Eye (tissue), 1 donor: ENCODE measurements around the gene SAA1.
"Not testable (repeated sequence)": the region's sequence is repeated elsewhere in the genome, so short reads cannot be mapped to it uniquely, and the experiment has no call there.

Source experiments
- DNase-seq: peaks from one replicate; pipeline ENCODE4 v3.0.0-alpha.2; 2015

Gene SAA1

DNA sequence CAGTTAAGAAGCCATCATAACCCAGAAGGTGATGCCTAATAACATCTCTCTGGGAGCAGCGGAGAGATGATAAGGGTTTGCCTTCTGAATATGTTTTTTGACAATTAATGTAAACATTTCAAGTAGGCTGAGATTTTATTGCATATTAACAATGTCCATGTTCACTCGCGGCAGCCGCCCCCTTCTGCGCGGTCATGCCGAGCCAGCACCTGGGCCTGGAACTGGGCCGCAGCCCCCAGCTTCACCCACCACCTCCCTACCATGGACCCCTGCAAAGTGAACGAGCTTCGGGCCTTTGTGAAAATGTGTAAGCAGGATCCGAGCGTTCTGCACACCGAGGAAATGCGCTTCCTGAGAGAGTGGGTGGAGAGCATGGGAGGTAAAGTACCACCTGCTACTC, 4.3 kb upstream of the SAA1 start:
- DNase-seq, result no peak

DNA sequence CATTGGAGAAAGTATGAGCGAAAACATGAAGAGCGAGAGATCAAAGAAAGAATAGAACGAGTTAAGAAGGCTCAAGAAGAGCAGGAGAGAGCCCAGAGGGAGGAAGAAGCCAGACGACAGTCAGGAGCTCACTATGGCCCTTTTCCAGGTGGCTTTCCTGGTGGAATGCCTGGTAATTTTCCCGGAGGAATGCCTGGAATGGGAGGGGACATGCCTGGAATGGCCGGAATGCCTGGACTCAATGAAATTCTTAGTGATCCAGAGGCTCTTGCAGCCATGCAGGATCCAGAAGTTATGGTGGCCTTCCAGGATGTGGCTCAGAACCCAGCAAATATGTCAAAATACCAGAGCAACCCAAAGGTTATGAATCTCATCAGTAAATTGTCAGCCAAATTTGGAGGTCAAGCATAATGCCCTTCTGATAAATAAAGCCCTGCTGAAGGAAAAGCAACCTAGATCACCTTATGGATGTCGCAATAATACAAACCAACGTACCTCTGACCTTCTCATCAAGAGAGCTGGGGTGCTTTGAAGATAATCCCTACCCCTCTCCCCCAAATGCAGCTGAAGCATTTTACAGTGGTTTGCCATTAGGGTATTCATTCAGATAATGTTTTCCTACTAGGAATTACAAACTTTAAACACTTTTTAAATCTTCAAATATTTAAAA, 3.2 kb upstream of the SAA1 start:
- DNase-seq, result not testable (repeated sequence)

DNA sequence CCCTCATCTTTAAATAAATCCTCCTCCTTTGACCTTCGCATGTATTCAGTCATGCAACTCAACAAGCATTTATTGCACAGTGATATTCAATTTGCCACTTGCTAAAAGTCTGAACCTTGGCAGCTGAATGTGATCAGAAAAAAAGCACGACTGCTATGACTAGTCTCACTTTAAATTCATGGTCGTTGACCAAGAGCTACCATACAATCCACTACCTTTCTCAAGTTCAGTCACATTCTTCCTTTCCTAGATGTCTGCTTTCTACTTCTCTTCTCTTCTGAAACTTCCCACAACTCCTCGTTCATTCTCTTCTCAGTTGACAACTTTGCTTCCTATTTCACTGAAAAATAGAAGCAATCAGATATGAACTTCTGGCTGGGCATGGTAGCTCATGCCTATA, 2.0 kb upstream of the SAA1 start:
- no peak for DNase-seq

GRCh38 chr11:18264677-18265555, 1.1 kb upstream of the SAA1 start:
- DNase-seq, result no peak

- not testable (repeated sequence) for DNase-seq
These were observed 1.5 kb downstream of the SAA1 start for GRCh38 chr11:18267335-18268133.

DNA sequence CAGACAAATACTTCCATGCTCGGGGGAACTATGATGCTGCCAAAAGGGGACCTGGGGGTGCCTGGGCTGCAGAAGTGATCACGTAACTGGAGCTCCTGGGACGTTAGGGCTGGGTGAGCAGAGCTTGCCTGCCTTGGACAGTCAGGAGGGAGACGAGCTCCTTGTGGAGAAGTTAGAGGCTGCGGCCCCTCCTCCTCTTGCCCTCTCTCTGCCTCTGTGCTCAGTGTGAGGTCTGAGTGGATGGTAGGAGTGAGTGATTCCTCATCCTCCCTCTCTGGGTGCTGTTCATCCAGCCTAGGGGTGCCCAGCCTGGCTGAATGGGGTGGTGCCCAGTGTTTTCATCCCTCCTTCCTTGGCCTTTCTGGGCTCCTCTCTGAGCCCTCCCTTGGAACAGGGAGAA, 3.2 kb downstream of the SAA1 start:
- not testable (repeated sequence) for DNase-seq

GRCh38 chr11:18270102-18270501, 4.0 kb downstream of the SAA1 start:
- DNase-seq, result no peak

GRCh38 chr11:18271206-18271605, 5.1 kb downstream of the SAA1 start:
- no peak for DNase-seq

GRCh38 chr11:18277565-18278271, 11.7 kb downstream of the SAA1 start:
- no peak for DNase-seq

DNA sequence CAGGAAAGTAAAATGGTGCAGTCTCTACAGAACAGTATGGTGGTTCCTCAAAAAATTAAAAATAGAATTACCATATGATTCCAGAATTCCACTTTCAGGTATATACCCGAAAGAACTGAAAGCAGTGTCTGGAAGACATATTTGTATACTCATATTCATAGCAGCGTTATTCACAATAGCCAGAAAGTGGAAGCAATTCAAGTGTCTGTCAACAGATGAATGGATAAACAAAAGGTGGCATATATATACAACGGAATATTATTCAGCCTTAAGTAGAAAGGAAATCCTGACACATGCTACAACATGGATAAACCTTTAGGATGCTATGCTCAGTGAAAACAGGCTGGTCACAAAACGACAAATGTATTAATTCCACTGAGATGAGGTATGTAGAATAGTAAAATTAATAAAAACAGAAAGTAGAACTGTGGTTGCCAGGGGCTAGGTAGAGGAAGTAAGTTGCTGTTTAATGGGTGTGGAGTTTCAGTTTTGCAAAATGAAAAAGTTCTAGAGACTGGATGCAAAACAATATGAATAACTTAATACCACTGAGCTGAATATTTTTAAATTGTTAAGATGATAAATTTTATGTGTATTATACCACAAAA, 14.5 kb downstream of the SAA1 start:
- DNase-seq, result no peak

- no peak for DNase-seq
These were observed 16.6 kb downstream of the SAA1 start for GRCh38 chr11:18282626-18283025.

- DNase-seq, result no peak
These were observed 19.8 kb downstream of the SAA1 start for GRCh38 chr11:18285841-18286240.

GRCh38 chr11:18288911-18289310, 22.8 kb downstream of the SAA1 start:
- DNase-seq, result no peak

- no peak for DNase-seq
These were observed 28.8 kb downstream of the SAA1 start for GRCh38 chr11:18294862-18295261.

DNA sequence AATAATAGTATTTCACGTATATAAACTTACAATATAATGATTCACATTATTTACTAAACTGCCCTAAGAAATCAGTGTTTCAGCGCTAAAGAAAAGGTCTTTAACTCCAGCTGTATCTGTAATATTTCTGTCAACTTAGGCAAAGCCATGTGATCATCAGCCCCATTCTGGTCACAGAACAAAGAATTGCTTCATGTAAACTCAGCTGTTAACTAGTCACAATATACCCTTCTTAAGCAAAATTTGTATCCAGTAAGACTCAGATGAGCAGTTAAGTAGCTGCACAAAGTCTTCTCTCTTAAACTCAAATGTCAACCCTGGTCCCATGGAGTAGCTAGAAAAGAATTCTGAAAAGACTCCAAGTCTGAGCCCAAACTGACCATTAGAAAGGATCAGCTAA, 29.3 kb downstream of the SAA1 start:
- DNase-seq, result no peak

GRCh38 chr11:18299721-18300120, 33.7 kb downstream of the SAA1 start:
- DNase-seq, result no peak

DNA sequence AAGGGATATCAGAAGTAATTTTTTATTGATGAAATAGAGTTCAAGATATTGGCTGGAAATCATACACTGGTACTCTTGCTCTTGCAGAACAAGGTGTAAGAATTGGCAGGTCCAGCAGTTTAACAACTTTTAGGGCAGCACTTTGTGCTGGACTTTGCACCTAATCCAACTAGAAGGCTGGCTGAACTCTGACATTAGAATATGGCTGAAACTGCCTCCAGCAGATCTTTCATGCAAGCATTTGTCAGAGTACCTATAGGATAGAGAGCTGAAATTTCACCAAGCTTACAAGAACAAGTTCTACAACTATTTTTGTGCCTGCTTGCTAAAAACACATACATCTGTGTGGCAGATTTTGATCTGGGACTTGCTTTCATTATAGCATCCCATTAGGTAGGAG, 38.7 kb downstream of the SAA1 start:
- no peak for DNase-seq

DNA sequence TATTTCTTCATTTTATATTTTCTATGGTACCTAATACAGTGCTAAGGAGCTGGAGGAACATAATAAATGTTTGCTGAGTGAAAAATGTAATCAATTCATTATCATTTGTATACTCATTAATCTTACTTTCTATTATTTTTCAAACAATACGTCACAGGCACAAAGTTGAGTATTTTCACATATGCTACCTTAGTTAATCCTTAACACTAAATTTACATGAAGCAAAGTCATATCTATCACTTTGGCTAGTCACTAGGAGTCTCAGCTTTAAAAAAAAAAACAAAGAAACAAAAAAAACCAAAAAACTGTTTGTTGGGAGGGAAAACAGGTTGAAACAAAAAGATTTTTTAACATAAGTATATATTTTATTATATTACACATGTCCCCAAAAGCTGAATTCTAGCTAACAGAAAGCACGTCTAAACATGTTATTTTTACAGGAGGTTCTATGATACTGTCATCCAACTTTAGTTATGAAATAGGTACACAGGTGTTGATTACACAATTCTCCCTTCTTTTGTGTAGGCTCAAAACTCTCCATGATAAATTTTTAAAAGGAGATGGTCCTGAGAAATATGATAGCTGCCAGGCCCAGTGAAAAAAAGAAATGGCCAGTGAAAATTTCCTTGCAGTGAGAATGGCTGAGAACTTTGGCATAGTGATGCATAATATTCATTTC, 41.5 kb downstream of the SAA1 start:
- DNase-seq, result no peak

- DNase-seq, result no peak
These were observed 42.2 kb downstream of the SAA1 start for GRCh38 chr11:18308242-18308641.

- no peak for DNase-seq
These were observed 43.6 kb downstream of the SAA1 start for GRCh38 chr11:18309691-18310090.

- DNase-seq, result no peak
These were observed 44.8 kb downstream of the SAA1 start for GRCh38 chr11:18310800-18311340.

GRCh38 chr11:18312012-18312411, 45.9 kb downstream of the SAA1 start:
- no peak for DNase-seq
